T47D (cell line): ENCODE measurements around the gene TFCP2.

Experiments
- DNase-seq, 2 experiments: peaks; one replicate each; pipeline versions ENCODE4 v3.0.0 to v3.0.0-alpha.2; 2011 to 2012; ENCODE audit warnings: low read depth in 1 of 2, low spot score in 1 of 2
- JUND ChIP-seq: IDR thresholded peaks from 2 replicates; pipeline ENCODE4 v1.6.1; 2012; ENCODE audit warnings: low read depth
- in situ Hi-C: cut with HindIII; loops from 2 replicates; pipeline ENCODE4 v1.10.0; 2016; ENCODE audit warnings: low sequenced_read_pairs, low pct_unique_long_range_greater_than_20kb

Gene TFCP2

DNA sequence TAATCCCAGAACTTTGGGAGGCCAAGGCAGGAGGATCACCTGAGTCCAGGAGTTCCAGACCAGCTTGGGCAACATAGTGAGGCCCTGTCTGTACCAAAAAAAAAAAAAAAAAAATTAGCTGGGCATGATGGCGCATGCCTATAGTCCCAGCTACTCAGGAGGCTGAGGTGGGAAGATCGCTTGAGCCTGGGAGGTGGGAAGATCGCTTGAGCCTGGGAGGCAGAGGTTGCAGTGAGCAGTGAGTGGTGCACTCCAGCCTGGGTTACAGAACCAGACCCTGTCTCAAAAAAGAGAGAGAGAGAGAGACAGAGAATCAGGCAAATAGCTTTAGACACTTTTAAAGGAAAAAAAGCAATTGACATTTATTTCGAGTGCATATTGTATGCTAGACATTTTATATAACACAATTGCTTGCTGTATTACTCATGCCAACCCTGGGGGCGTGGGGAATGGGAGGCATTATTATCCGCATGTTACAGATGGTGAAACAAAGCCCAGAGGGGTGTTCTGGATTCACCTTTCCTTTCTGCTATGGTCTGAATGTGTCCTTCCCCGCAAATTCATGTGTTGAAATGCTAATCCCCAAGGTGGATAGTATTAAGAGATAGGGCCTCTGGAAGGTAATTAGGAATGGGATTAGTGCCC is 35.2 kb upstream of the TFCP2 start:
- in situ Hi-C loops, result no loop called here
- TF ChIP-seq JUND, result no peak
- DNase-seq, result no peak

- TF ChIP-seq JUND, result no peak
- in situ Hi-C loops, result no loop called here
- no peak for DNase-seq
These were observed 32.4 kb upstream of the TFCP2 start for GRCh38 chr12:51205350-51205749.

DNA sequence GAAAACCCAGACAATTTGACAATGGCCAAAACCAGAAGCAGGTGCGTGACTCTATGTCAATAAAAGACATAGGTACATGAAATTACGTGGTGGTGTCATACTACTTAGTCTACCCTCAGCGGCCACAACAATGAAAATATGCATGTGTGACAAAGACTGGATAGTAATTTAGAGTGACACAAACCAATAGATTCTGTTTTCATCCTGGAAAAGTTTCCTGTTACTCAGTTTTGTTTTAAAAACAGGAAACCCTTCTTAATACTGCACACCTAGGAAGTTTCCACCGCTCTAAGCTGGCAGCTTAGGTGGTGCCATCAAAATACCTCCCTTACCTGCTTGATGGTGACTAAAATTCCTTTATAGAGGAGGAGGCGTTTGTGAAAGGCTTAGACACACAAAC is 29.8 kb upstream of the TFCP2 start:
- DNase-seq, result no peak
- in situ Hi-C loops, result no loop called here
- TF ChIP-seq JUND, result no peak

DNA sequence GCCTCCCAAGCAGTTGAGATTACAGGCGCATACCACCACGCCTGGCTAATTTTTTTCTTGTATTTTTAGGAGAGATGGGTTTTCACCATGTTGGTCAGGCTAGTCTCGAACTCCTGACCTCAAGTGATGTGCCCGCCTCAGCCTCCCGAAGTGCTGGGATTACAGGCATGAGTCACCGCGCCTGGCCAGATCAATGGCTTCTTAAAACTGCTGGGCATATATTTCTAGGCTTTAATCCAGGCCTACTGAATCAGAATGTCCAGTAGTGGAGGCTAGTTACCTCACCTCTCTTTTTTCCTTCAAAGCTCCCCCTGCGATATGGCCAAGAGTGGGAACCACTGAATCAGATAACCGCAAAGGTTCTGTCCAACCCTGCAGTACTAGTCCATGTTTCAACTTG is 27.9 kb upstream of the TFCP2 start:
- no peak for DNase-seq
- TF ChIP-seq JUND, result no peak
- in situ Hi-C loops, result no loop called here

DNA sequence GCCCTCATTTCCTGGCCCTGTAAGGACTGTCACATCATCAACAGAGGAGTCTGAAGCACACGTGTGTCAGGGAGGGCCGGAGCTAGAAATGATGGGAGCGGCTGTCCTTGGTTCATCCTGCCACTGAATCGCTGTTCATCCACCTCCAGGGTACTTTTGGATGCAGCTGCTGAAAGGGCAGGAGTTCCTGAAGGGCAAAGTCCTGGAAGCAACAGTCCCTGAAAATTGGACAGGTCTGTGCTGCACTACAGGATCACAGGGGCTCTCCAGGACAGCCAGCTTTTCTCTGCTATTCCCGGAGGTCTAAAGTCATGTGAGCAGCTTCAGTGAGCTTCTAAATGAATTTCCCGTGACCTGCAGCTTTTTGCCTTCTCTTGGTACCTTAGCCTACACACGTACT is 27.2 kb upstream of the TFCP2 start:
- in situ Hi-C loops, result no loop called here
- TF ChIP-seq JUND, result no peak
- no peak for DNase-seq

DNA sequence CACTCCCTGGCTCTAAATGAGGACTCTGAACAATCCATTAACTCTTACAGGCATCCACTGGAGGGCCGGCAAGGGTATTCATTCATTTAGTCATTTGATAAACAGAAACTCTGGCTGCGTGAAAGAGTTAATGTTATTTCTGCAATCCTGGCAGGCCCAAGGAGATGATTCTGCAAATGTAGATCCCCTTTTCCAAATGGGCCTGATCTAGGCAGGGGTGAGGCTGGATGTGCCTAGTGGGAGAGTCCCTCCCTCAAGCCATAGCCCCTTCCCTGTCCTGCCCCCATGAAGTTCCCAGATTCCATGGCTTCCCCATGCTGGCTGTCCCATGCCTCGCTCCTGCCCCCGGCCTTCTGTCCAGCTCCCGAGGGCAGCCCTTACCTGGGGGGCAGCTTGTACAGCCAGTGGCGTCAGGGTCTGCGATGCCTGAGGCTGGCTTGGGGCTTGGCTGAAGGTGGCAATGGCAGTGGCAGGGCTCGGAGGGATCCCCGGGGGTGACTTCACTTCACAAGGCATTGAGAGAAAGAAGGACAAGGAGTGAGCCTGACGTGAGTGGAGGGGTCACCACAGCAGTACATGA is 26.5 kb upstream of the TFCP2 start:
- in situ Hi-C loops, result no loop called here
- TF ChIP-seq JUND, result no peak
- DNase-seq, result no peak

DNA sequence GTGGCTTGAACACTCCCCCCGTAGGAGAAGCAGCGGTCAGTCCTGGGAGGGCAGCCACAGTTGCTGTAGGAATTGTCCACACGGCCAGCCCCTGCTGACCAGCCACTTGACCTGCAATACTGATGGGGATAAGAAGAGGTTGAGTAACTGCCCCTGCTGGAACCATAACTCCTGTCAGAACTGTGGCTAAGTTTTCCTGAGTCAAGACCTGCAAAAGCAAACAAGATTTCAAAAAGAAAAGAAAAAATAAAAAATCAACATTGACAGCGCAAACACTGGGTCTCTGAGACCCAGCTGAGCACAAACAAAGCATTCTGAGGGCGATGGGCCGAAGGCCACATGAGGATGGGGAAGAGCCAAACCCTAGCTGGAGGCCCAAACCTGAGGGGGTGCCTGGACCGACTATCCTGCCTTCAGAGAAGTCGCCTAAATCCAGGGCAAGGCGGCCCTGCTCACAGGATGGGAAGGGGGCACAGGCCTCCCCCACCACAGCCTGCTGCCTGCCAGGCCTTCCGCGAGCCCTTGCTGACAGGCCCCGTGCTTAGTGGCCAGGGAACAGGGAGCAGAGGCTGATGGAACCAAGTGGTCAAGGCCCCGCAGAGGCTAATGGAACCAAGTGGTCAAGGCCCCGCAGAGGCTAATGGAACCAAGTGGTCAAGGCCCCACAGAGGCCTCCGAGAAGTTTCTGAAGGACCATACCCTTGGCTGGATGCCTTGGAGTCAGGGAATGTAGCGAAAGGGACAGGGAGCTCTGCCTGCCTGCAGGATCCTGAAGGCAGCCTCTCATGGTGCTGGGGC is 25.8 kb upstream of the TFCP2 start:
- DNase-seq, result no peak
- in situ Hi-C loops, result no loop called here
- TF ChIP-seq JUND, result no peak

GRCh38 chr12:51197736-51198567 is 25.0 kb upstream of the TFCP2 start:
- DNase-seq, result no peak
- in situ Hi-C loops, result no loop called here
- no peak for TF ChIP-seq JUND

DNA sequence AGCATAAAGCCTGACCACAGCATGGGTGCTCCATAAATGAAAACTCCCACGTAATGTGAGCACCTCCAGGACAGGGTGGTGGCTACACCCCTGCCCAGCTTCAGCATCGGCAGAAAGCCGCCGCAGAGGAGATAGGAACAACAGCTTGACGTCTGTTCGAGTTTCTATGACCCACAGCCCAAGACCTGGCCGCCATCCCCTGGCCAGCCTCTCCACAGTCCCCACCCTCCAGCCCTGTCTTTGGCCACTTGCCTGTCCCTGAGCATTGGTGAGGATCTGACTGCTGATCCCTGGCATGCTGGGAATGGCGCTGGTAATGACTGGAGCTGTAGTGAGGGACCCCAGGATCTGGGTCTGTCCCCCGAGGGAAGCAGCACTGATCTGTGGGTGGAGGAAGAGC is 23.6 kb upstream of the TFCP2 start:
- DNase-seq, result no peak
- no peak for TF ChIP-seq JUND
- in situ Hi-C loops, result no loop called here

- TF ChIP-seq JUND, result no peak
- no peak for DNase-seq
- in situ Hi-C loops, result no loop called here
These were observed 22.9 kb upstream of the TFCP2 start for GRCh38 chr12:51195841-51196240.

GRCh38 chr12:51192284-51192671 is 19.3 kb upstream of the TFCP2 start:
- in situ Hi-C loops, result no loop called here
- TF ChIP-seq JUND, result no peak
- peak in 1 of 2 experiments; percentile 57 for DNase-seq

- no peak for TF ChIP-seq JUND
- DNase-seq, result no peak
- in situ Hi-C loops, result no loop called here
These were observed 18.8 kb upstream of the TFCP2 start for GRCh38 chr12:51191516-51192283.

- TF ChIP-seq JUND, result no peak
- peak in 1 of 2 experiments; percentile 68 for DNase-seq
- in situ Hi-C loops, result no loop called here
These were observed 17.9 kb upstream of the TFCP2 start for GRCh38 chr12:51190820-51191219.
